ENCODE results near the gene CATSPER1. TPM values are rescaled to one million over a fixed set of nuclear protein-coding genes. Genes with fewer than 3 reads are reported as not detected.

CATSPER1 gene
- total RNA-seq, 3 donors from 2014 or later (not counting 1 experiment from before 2014, with no cell fraction given), result 12.2 to 16.9 (median 13.3) TPM

- DNase-seq (no peak), ATAC-seq (no peak)
- Mint-ChIP-seq H3K4me3 (no peak overlapping the region), H3K27me3 (ENCODE audit: low read depth in 2 of 2) (no peaks in the 10 kb centered on the region), H3K4me1 (peaks cover 22 to 34% of the 10 kb centered on the region in 2 donors), H3K9me3 (no peaks in the 10 kb centered on the region), H3K36me3 (no peaks in the 10 kb centered on the region), H3K27ac (no peak overlapping the region)
- H3K4me3 ChIP-seq (ENCODE audit: low read length), result no peak overlapping the region
- H3K27ac ChIP-seq (ENCODE audit: low read length), result no peak overlapping the region
- no peak for TF ChIP-seq CTCF (IDR thresholded peaks at IDR 0.05)
- intact Hi-C loops (cut with micrococcal nuclease), result loop anchor here (5.0 kb wide), 2 partner anchors 292 to 392 kb away; partner anchors contain the start of genes KAT5 and MAP3K11
- no peaks in the 10 kb centered on the region for H3K27me3 ChIP-seq (ENCODE audit: control insufficient read depth, insufficient read depth, low read length)
- H3K4me1 ChIP-seq (ENCODE audit: control insufficient read depth, insufficient read depth, low read length), result peaks cover 24% of the 10 kb centered on the region
- 89% methylated on average over 4 of the region's 4 CpGs for WGBS (ENCODE audit: insufficient coverage)
- no peaks in the 10 kb centered on the region for H3K9me3 ChIP-seq (ENCODE audit: control insufficient read depth, insufficient read depth, low read length)
- peaks cover 25% of the 10 kb centered on the region for H3K36me3 ChIP-seq (ENCODE audit: control insufficient read depth, insufficient read depth, low read length)
Measured at GRCh38 chr11:66004186-66004585, 22.1 kb downstream of the CATSPER1 start.

- H3K36me3 Mint-ChIP-seq, result no peaks in the 10 kb centered on the region
- H3K4me3 Mint-ChIP-seq, result peak overlapping the region; percentile 99
- peaks cover 22 to 40% of the 10 kb centered on the region in 2 donors for H3K4me1 Mint-ChIP-seq
- peak overlapping the region; percentile 99 for H3K27ac Mint-ChIP-seq
- H3K4me3 ChIP-seq (ENCODE audit: low read length), result peak overlapping the region; percentile 54
- WGBS (ENCODE audit: insufficient coverage), result 79% methylated on average over 6 of the region's 6 CpGs
- H3K9me3 Mint-ChIP-seq, result no peaks in the 10 kb centered on the region
- ATAC-seq (no peak), DNase-seq (no peak)
- intact Hi-C loops (cut with micrococcal nuclease), result loop anchor here (2.0 to 5.0 kb wide), 3 partner anchors 18 to 391 kb away; partner anchors contain the start of genes KAT5 and MAP3K11
- peaks cover 24% of the 10 kb centered on the region for H3K4me1 ChIP-seq (ENCODE audit: control insufficient read depth, insufficient read depth, low read length)
- no peaks in the 10 kb centered on the region for H3K27me3 Mint-ChIP-seq (ENCODE audit: low read depth in 2 of 2)
- TF ChIP-seq CTCF (IDR thresholded peaks at IDR 0.05), result no peak
- H3K27ac ChIP-seq (ENCODE audit: low read length), result peak overlapping the region; percentile 68
- no peaks in the 10 kb centered on the region for H3K27me3 ChIP-seq (ENCODE audit: control insufficient read depth, insufficient read depth, low read length)
- H3K36me3 ChIP-seq (ENCODE audit: control insufficient read depth, insufficient read depth, low read length), result peaks cover 34% of the 10 kb centered on the region
- no peaks in the 10 kb centered on the region for H3K9me3 ChIP-seq (ENCODE audit: control insufficient read depth, insufficient read depth, low read length)
Measured at GRCh38 chr11:66003291-66003690, 23.0 kb downstream of the CATSPER1 start.

GRCh38 chr11:66002648-66003225 is 23.5 kb downstream of the CATSPER1 start:
- Histone ChIP-seq H3K36me3 (ENCODE audit: control insufficient read depth, insufficient read depth, low read length) (peaks cover 39% of the 10 kb centered on the region), H3K9me3 (ENCODE audit: control insufficient read depth, insufficient read depth, low read length) (no peaks in the 10 kb centered on the region), H3K27ac (ENCODE audit: low read length) (peak overlapping the region; percentile 77), H3K27me3 (ENCODE audit: control insufficient read depth, insufficient read depth, low read length) (no peaks in the 10 kb centered on the region), H3K4me3 (ENCODE audit: low read length) (peak overlapping the region; percentile 54), H3K4me1 (ENCODE audit: control insufficient read depth, insufficient read depth, low read length) (peaks cover 24% of the 10 kb centered on the region)
- no peak for TF ChIP-seq CTCF (IDR thresholded peaks at IDR 0.05)
- H3K9me3 Mint-ChIP-seq, result no peaks in the 10 kb centered on the region
- peak overlapping the region; percentile 99 for H3K4me3 Mint-ChIP-seq
- under 1% methylated on average over 40 of the region's 40 CpGs for WGBS (ENCODE audit: insufficient coverage)
- H3K27me3 Mint-ChIP-seq (ENCODE audit: low read depth in 2 of 2), result no peaks in the 10 kb centered on the region
- intact Hi-C loops (cut with micrococcal nuclease), result loop anchor here (1.0 to 5.0 kb wide), 4 partner anchors 18 to 390 kb away; partner anchors contain the start of genes KAT5, MAP3K11 and SART1
- H3K36me3 Mint-ChIP-seq, result no peaks in the 10 kb centered on the region
- H3K4me1 Mint-ChIP-seq, result peaks cover 22 to 41% of the 10 kb centered on the region in 2 donors
- H3K27ac Mint-ChIP-seq, result peak overlapping the region; percentile 99
- ATAC-seq, result peak; percentile 65 to 82 (median 75)
- peak in 1 of 2 donors; percentile 87 for DNase-seq

Measured in natural killer cell (primary cell).